BJ (cell line): ENCODE results near the gene TREML2. TPM values are rescaled to one million over a fixed set of nuclear protein-coding genes. Genes with fewer than 3 reads are reported as not detected.

Experiments
- CTCF ChIA-PET: fragments of 350-600 bp; formaldehyde crosslinking; extraction: SDS; loops from one replicate; lab custom pipeline; 2021; ENCODE audit warnings: antibody characterized with exemption, inconsistent platforms; lab: Yijun Ruan, JAX
- POLR2A ChIA-PET: fragments of 300-600 bp; sonication (Branson Sonifier 250); formaldehyde crosslinking; extraction: SDS; loops from one replicate; lab custom pipeline; 2021; ENCODE audit warnings: antibody characterized with exemption; lab: Charles Lee
- DNase-seq: peaks from one replicate; pipeline ENCODE4 v3.0.0-alpha.2; 2011; ENCODE audit warnings: low read depth
- H3K27me3 ChIP-seq: 2 replicates; pipeline ENCODE4 v1.6.0; 2011; ENCODE audit warnings: low read length; ENCODE audit not compliant: control insufficient read depth, insufficient read depth
- H3K36me3 ChIP-seq: 2 replicates; pipeline ENCODE4 v1.5.1; 2011; ENCODE audit warnings: low read length; ENCODE audit not compliant: control insufficient read depth, insufficient read depth
- H3K4me3 ChIP-seq: 2 replicates; pipeline ENCODE4 v1.5.1; 2011; ENCODE audit warnings: low read depth, mild to moderate bottlenecking, control low read depth, low read length
- polyA plus RNA-seq: library from polyadenylated mRNA; depleted of rRNA; stranded (reverse); fragments of >200 nt; gene quantifications from 2 replicates; pipeline ENCODE4 v1.2.3, GENCODE V29; 2011
- TF ChIP-seq, protein P1 (sequence below): IDR thresholded peaks from 2 replicates; pipeline ENCODE4 v1.5.1; 2011; ENCODE audit warnings: low read depth, mild to moderate bottlenecking, control low read depth, inconsistent platforms, low read length, moderate library complexity; ENCODE audit not compliant: insufficient read depth

Gene TREML2
- polyA plus RNA-seq, 1 experiment, result not detected

GRCh38 chr6:41187924-41188886 lies 12.7 kb downstream of the TREML2 start:
- CTCF ChIA-PET, result interaction anchor here (0.8 to 1.9 kb wide), 4 partner anchors 9 to 130 kb away, joined by 3 to 4 read pairs (median 3); partner anchors contain the start of gene TREML2
- TF ChIP-seq, protein P1, sequence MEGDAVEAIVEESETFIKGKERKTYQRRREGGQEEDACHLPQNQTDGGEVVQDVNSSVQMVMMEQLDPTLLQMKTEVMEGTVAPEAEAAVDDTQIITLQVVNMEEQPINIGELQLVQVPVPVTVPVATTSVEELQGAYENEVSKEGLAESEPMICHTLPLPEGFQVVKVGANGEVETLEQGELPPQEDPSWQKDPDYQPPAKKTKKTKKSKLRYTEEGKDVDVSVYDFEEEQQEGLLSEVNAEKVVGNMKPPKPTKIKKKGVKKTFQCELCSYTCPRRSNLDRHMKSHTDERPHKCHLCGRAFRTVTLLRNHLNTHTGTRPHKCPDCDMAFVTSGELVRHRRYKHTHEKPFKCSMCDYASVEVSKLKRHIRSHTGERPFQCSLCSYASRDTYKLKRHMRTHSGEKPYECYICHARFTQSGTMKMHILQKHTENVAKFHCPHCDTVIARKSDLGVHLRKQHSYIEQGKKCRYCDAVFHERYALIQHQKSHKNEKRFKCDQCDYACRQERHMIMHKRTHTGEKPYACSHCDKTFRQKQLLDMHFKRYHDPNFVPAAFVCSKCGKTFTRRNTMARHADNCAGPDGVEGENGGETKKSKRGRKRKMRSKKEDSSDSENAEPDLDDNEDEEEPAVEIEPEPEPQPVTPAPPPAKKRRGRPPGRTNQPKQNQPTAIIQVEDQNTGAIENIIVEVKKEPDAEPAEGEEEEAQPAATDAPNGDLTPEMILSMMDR, result no peak

GRCh38 chr6:41186031-41186562 lies 14.9 kb downstream of the TREML2 start:
- Histone ChIP-seq H3K36me3 (no peaks in the 10 kb centered on the region), H3K4me3 (no peak overlapping the region), H3K27me3 (peaks cover 5% of the 10 kb centered on the region)
- POLR2A ChIA-PET, result no interaction called here
- TF ChIP-seq, protein P1, result no peak
- CTCF ChIA-PET, result interaction anchor here (1.9 to 2.0 kb wide), 2 partner anchors 11 to 133 kb away, joined by 4 to 5 read pairs; no protein-coding TSS in a partner anchor
- no peak for DNase-seq

More at GRCh38 chr6:41187924-41188886, 12.7 kb downstream of the TREML2 start:
- DNase-seq, result no peak
- Histone ChIP-seq H3K4me3 (no peak overlapping the region), H3K36me3 (no peaks in the 10 kb centered on the region), H3K27me3 (peaks cover 2% of the 10 kb centered on the region)
- POLR2A ChIA-PET, result no interaction called here

GRCh38 chr6:41184761-41185160 lies 16.2 kb downstream of the TREML2 start:
- Histone ChIP-seq H3K27me3 (peaks cover 5% of the 10 kb centered on the region), H3K36me3 (no peaks in the 10 kb centered on the region), H3K4me3 (no peak overlapping the region)
- CTCF ChIA-PET, result interaction anchor here (0.9 to 1.5 kb wide), 2 partner anchors 19 to 93 kb away, joined by 3 to 4 read pairs; no protein-coding TSS in a partner anchor
- DNase-seq, result no peak
- TF ChIP-seq, protein P1, result no peak
- POLR2A ChIA-PET, result no interaction called here

GRCh38 chr6:41182069-41183034 lies 18.6 kb downstream of the TREML2 start:
- peaks cover 11% of the 10 kb centered on the region for H3K27me3 ChIP-seq
- ChIA-PET POLR2A (interaction anchor here (0.7 kb wide), 1 partner anchor 90 kb away, joined by 4 read pairs; no protein-coding TSS in a partner anchor), CTCF (interaction anchor here (0.8 to 3.7 kb wide), 19 partner anchors 8 to 106 kb away, joined by 3 to 39 read pairs (median 5); no protein-coding TSS in a partner anchor)
- TF ChIP-seq, protein P1, result peak; percentile 78
- no peak for DNase-seq
- H3K4me3 ChIP-seq, result no peak overlapping the region
- no peaks in the 10 kb centered on the region for H3K36me3 ChIP-seq
